GM21529 (cell line): ENCODE results near the gene PRR14.
A peak's percentile ranks its signal among the peaks of the same experiment; 100 is the strongest.
"Not testable (repeated sequence)": the region's sequence is repeated elsewhere in the genome, so short reads cannot be mapped to it uniquely, and the experiment has no call there.

Experiments used
- ATAC-seq: cut with Tn5 transposase; IDR thresholded peaks from one replicate; pipeline ENCODE4 v1.9.1; 2021; ENCODE audit not compliant: unreplicated experiment

The PRR14 gene

DNA sequence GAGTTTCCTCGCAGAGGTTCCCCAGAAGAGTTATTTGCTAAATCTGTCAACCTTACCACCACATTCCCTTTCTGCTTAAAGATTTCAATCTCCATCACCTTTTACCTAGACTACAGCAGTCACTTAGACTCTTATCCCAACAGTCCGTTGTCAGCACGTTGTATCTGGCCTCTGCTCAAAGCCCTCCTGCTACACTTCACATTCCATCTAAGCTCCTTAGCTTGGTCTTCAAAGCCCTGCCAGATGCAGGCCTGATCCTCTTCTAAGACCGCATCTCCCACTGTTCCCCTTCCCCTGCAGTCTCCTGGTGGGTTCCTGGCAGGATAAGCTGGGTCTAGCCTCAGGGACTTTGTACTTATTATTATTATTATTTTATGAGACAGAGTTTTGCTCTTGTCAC lies 37.9 kb downstream of the PRR14 start:
- no peak for ATAC-seq

DNA sequence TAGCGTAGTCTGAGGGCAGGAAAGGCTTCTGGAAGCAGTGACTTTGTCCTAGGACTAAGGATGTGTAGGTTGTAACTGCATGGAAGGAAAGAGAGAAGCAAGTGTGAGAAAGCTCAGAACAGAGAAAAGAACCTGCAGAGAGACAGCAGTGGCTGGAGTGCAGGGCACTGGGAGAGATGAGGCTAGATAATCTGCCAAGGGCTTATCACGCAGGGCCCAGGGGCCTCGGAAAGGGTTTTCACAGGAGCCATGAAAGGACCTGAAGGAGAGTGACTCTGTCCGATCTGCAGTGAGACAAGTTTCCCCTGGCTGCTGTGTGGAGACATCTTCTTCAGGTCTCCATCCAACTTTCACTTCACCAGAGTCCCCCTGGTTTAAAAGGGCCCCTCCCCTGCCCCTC lies 41.1 kb downstream of the PRR14 start:
- ATAC-seq = no peak

DNA sequence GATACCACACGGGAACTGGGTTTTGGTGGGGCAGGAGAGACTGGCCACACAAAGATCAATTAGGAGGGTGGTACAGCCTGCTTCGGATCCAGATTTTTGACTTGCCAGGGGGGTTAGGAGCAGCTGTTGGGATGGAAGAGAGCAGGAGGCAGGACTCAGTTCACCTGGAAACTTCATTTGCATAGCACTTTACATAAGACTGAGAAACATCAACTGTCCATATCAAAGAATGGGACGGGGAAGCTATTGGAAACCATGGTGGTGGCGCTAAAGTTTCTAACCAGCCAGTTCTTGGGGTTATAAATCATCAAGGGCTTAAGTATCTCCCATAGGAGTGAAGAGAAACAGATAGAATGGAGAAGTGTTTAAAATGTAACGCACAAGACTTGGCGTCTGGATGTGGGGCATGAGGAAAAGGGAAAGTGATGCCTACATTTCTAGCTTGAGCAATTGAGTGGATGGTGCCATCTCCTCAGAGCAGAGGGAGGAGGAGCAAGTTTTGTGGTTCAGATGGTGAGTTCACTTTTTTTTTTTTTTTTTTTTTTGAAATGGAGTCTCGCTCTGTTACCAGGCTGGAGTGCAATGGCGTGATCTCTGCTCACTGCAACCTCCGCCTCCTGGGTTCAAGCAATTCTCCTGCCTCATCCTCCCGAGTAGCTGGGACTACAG lies 41.8 kb downstream of the PRR14 start:
- no peak for ATAC-seq

DNA sequence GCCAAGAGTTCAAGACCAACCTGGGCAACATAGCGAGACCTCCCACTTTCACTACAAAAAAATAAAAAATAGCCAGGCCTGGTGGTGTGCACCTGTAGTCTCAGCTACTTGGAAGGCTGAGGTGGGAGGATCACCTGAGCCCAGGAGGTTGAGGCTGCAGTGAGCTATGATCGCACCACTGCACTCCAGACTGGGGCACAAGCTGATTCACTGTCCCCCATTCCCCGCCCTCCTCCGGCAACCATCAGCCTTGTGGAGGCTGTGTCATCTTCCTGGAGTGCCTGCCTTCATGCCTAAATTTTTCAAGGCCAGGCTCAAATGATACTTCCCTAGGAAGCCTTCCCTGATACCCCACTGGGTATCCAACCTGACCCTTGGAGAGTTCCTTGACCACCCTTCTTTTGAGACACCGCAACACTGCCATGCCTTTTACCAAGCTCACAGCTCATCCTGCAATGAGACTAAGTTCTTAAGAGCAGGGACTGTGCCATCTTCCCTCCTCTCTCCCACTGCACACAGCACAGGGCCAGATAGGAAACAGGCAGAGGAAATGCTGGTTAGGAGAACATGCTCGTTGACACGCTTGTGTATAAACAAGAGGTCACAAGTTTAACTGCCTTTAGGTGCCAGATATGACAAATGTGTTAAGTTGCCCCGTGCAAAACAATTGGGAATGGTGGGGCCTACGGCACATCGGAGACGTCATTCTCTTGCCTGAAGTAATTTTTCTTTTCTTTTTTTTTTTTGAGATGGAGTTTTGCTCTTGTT lies 44.4 kb downstream of the PRR14 start:
- no peak for ATAC-seq

DNA sequence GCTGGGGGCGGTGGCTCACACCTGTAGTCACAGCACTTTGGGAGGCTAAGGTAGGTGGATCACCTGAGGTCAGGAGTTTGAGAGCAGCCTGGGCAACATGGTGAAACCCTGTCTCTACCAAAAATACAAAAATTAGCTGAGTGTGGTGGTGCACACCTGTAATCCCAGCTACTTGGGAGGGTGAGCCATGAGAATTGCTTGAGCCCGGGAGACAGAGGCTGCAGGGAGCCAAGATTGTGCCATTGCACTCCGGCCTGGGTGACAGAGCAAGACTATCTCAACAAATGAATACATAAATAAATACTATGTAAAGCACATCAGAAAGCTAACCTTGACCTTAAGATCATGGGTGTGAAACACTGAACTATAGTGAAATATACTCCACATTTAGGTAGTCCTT lies 45.9 kb downstream of the PRR14 start:
- ATAC-seq = not testable (repeated sequence)

DNA sequence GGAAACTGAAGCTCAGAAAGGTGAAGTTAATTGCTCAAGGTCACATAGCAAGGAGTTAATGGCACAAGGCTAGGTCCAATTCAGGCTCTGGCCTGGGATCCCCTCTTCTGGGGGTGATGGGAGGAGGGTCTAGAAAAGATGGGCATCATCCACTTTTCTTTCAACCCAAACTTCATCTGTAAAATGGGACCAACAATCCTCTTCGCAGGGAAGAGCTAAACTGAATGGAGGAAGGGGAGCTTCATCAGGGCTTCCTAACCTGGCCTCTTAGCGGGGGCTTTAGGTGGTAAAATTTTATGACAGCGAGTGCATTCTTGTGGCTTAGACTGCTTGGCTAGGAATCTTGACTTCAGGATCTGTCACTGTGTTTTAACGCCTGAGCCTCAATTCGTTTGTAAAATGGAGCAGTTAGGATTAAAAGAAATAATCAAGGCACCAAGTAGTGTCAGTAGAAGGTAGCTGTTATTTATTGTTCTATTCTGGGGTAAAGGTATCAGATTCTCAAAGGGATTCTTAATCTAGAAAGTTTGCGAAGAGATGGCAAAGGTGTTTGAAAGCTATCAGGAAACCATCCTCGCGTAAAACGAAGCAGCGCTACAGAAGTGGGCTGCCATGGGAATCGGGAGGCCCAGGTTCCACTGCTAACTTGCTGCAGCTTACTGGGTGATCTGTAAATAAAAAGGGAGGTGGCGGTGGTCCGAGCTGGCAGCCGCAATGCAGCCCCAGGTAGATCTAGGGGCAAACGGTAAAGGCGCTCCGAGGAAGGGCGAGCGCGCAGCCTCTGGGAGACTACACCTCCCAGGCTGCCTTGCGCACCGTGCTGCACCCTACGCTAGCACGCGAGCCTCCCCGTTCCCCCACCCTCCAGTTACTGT lies 46.7 kb downstream of the PRR14 start:
- peak; percentile 83 for ATAC-seq

DNA sequence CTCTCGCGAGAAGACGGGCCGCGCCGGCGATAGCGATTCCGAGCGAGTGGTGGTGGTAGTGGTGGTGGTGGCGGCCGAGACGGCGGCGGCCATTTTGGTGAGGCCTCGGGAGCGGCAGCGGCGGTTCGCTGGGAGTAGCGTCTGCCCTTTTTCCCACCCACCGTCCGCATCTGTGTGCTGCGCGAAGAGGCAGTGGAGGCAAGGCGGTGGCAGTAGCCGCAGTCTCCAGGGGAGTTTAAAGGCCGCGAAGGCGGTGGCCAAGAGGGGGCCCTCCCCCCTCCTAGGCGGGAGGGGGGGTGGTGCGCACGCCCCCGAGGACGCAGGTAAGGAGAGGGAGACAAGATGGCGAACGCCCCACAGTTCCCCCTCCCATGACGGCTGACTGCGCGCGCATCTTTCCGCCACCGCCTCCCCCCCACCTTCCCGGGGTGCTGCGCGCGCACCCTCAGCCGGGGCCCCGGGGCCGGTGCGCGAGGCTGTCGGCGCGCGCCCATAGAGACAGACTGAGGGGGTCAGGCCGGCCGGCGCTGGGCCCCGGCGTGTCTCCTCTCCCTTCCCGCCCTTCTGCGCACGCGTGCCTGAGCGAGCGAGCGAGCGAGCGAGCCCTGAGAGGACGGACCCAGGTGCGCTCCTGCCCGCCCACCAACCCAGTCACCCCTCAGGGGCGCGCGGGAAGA lies 47.5 kb downstream of the PRR14 start:
- ATAC-seq = peak; percentile 63

DNA sequence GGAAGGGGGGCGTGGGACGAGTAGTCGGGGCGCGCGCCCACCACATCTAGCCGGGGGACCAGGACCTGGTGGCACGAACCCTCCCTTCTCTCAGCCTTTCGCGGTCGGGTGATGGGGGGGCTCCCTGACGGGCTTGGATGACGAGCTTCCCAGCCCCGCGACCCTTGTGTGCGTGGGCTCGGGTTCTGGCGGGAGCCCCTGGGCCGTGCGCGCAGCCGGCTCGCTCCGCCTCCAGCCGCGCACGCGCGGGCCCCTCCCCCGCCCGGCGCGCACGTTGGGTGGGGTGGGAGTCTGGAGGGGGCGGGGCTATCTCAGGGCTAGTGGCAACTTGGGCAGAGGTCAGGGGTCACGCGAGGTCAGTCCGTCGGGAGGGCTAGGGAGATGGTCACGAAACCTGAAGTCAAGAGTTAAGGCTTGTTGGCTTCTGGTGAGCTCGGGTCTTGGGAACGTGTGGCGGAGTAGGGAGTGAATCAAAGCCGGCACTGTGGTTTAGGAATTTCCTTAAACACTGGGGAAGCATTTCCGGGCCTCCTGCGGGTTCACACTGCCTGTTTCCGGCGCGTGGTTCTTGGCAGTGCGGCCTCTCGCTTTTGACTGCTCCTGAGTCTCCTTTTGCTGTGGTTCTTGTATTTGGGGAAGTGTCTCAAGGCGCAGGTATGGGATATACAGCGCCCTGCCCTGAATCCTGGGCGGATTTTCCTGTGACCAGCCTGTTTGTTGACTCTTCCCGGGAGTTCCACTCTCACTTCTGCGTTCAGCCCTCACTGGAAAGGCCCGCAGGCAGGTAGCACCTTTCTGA lies 48.3 kb downstream of the PRR14 start, which contains the start of gene SRCAP:
Gene SRCAP (plus strand): TSS at position 356 of the 799 bp plus-strand sequence. CDS start 1,654 bp downstream, outside the sequence.
- peak; percentile 30 for ATAC-seq

DNA sequence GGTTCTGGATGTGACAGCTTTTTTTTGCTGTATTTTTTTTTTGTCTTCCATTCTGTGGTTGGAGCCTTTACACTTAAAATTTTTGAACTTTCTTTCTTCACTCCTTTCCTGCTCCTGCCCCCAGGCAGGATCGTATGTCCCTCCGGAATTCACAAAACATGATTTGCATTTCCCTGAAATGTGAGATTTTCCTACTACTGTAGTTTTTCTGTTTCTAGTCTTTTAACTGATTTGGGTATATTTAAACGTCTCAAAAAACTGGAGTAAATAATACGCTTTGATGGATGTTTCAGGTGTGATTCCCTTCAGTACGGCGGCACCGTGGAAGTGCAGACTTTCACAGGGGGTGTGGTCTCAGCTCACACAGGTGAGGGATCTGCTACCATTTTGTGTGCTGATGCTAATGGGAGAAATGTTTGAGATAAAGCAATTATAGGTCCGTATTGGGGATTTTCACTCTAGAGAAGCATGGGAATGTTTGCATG lies 48.9 kb downstream of the PRR14 start:
- no peak for ATAC-seq

DNA sequence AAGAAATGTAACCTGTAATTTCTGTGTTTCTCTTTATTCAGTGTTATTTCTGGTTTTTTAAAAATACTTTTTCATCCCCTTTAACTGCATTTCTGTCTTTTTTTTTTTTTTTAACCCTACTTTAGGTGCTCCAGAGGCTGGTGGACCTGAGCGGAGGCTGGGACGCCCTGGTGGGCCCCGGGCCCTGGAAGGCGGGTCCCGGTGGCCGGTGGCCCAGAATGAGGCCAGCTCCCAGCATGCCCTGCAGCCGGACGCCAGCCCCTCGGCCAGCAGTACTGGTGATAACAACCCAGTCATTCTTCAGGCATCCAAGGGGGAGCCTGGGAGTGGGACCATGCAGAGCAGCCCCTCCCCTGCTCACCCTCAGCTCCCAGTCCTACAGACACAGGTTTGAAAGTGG lies 49.7 kb downstream of the PRR14 start:
- ATAC-seq = no peak

DNA sequence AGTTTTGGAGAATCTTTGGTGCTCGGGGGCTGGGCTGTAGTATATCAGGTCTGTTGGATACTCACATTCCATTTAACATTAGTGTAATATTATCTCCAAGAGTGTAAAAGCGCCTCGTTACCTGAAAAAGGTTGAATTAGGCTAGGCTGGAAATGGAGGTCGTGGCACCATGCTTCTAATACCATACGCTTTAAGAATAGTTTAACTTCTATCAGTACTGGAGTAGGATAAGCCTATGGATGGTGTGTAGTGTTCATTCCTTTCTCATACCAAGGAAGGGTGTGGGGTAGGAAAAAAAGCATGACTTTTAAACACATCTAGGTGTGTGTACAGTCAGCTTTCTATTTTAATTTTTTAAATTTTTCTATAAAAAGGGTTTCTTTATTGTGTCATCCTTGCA lies 50.2 kb downstream of the PRR14 start:
- no peak for ATAC-seq

DNA sequence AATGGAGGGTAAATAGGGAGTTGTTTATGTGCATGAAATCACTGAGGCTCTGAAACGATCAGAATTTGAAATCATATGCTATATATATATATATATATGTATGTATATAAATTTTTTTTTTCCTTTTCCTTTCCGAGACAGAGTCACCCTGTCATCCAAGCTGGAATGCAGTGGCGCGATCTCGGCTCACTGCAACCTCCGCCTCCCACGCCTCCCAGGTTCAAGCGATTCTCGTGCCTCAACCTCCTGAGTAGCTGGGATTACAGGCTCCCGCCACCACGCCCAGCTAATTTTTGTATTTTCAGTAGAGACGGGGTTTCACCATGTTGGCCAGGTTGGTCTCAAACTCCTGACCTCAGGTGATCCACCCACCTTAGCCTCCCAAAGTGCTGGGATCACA lies 52.3 kb downstream of the PRR14 start:
- not testable (repeated sequence) for ATAC-seq

DNA sequence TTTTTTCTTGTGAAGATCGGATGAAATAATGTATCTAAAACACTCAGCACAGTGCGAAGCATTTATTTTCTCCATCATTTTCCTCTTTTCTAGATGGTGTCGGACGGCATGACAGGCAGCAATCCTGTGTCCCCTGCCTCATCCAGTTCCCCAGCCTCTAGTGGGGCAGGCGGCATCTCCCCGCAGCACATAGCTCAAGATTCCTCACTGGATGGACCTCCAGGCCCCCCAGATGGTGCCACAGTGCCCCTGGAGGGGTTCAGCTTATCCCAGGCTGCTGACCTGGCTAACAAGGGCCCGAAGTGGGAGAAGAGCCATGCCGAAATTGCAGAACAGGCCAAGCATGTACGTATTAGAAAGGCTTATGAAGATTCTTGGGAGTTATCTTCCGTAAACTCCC lies 53.2 kb downstream of the PRR14 start:
- ATAC-seq = no peak
